Measurements from ENCODE around the gene AMZ2. TPM values are rescaled to one million over a fixed set of nuclear protein-coding genes. Genes with fewer than 3 reads are reported as not detected.

AMZ2 gene
- total RNA-seq, 1 donor from 2014 or later, result 55.4 TPM

GRCh38 chr17:68294617-68295016, 46.8 kb downstream of the AMZ2 start:
- Mint-ChIP-seq H3K27me3 (no peaks in the 10 kb centered on the region), H3K27ac (no peak overlapping the region), H3K9me3 (no peaks in the 10 kb centered on the region), H3K4me1 (peaks cover 22% of the 10 kb centered on the region), H3K4me3 (no peak overlapping the region), H3K36me3 (ENCODE audit: low read depth) (peaks cover 3% of the 10 kb centered on the region)
- intact Hi-C loops (cut with micrococcal nuclease), result loop anchor here (5.0 kb wide), 4 partner anchors 118 to 1033 kb away; partner anchors contain the start of gene ABCA5
- ChIA-PET POLR2A (no interaction called here), CTCF (no interaction called here)
- DNase-seq, result no peak
- ATAC-seq (ENCODE audit: low read depth), result no peak
- no peak for TF ChIP-seq CTCF (IDR thresholded peaks at IDR 0.05)

GRCh38 chr17:68295086-68295485, 47.2 kb downstream of the AMZ2 start:
- Mint-ChIP-seq H3K27ac (no peak overlapping the region), H3K4me1 (peaks cover 18% of the 10 kb centered on the region), H3K36me3 (ENCODE audit: low read depth) (peaks cover 3% of the 10 kb centered on the region), H3K27me3 (no peaks in the 10 kb centered on the region), H3K9me3 (no peaks in the 10 kb centered on the region), H3K4me3 (no peak overlapping the region)
- ChIA-PET POLR2A (no interaction called here), CTCF (no interaction called here)
- ATAC-seq (ENCODE audit: low read depth), result no peak
- DNase-seq, result no peak
- intact Hi-C loops (cut with micrococcal nuclease), result no loop called here
- TF ChIP-seq CTCF (IDR thresholded peaks at IDR 0.05), result no peak

GRCh38 chr17:68296217-68297191, 48.7 kb downstream of the AMZ2 start:
- no peak overlapping the region for H3K4me3 Mint-ChIP-seq
- POLR2A ChIA-PET, result no interaction called here
- no peaks in the 10 kb centered on the region for H3K9me3 Mint-ChIP-seq
- H3K27me3 Mint-ChIP-seq, result no peaks in the 10 kb centered on the region
- intact Hi-C loops (cut with micrococcal nuclease), result no loop called here
- CTCF ChIA-PET, result no interaction called here
- H3K4me1 Mint-ChIP-seq, result peaks cover 13% of the 10 kb centered on the region
- DNase-seq, result no peak
- no peak for ATAC-seq (ENCODE audit: low read depth)
- no peak for TF ChIP-seq CTCF (IDR thresholded peaks at IDR 0.05)
- H3K27ac Mint-ChIP-seq, result no peak overlapping the region
- H3K36me3 Mint-ChIP-seq (ENCODE audit: low read depth), result no peaks in the 10 kb centered on the region

GRCh38 chr17:68297195-68297594, 49.4 kb downstream of the AMZ2 start:
- DNase-seq (no peak), ATAC-seq (ENCODE audit: low read depth) (no peak)
- intact Hi-C loops (cut with micrococcal nuclease), result no loop called here
- no peak for TF ChIP-seq CTCF (IDR thresholded peaks at IDR 0.05)
- no peak overlapping the region for H3K27ac Mint-ChIP-seq
- ChIA-PET POLR2A (no interaction called here), CTCF (no interaction called here)
- peaks cover 10% of the 10 kb centered on the region for H3K4me1 Mint-ChIP-seq
- H3K4me3 Mint-ChIP-seq, result no peak overlapping the region
- H3K9me3 Mint-ChIP-seq, result no peaks in the 10 kb centered on the region
- H3K36me3 Mint-ChIP-seq (ENCODE audit: low read depth), result no peaks in the 10 kb centered on the region
- no peaks in the 10 kb centered on the region for H3K27me3 Mint-ChIP-seq

- ATAC-seq (ENCODE audit: low read depth) (no peak), DNase-seq (no peak)
- intact Hi-C loops (cut with micrococcal nuclease), result no loop called here
- no peak for TF ChIP-seq CTCF (IDR thresholded peaks at IDR 0.05)
- POLR2A ChIA-PET, result interaction anchor here (0.7 kb wide), 1 partner anchor 17 kb away, joined by 9 read pairs; no protein-coding TSS in a partner anchor
- Mint-ChIP-seq H3K27ac (no peak overlapping the region), H3K4me1 (peaks cover 3% of the 10 kb centered on the region), H3K9me3 (no peaks in the 10 kb centered on the region), H3K36me3 (ENCODE audit: low read depth) (no peaks in the 10 kb centered on the region), H3K4me3 (no peak overlapping the region), H3K27me3 (no peaks in the 10 kb centered on the region)
- CTCF ChIA-PET, result no interaction called here
Observed at GRCh38 chr17:68298601-68299000, 50.8 kb downstream of the AMZ2 start.
